ENCODE data around the gene PHLDA1. TPM values are rescaled to one million over a fixed set of nuclear protein-coding genes. Genes with fewer than 3 reads are reported as not detected.

Gene PHLDA1
- total and polyA plus RNA-seq, 2 of the 13 experiments (the other 11 are each of a cell fraction or from before 2014, with no cell fraction given), result 33.8 to 41.0 TPM

DNA sequence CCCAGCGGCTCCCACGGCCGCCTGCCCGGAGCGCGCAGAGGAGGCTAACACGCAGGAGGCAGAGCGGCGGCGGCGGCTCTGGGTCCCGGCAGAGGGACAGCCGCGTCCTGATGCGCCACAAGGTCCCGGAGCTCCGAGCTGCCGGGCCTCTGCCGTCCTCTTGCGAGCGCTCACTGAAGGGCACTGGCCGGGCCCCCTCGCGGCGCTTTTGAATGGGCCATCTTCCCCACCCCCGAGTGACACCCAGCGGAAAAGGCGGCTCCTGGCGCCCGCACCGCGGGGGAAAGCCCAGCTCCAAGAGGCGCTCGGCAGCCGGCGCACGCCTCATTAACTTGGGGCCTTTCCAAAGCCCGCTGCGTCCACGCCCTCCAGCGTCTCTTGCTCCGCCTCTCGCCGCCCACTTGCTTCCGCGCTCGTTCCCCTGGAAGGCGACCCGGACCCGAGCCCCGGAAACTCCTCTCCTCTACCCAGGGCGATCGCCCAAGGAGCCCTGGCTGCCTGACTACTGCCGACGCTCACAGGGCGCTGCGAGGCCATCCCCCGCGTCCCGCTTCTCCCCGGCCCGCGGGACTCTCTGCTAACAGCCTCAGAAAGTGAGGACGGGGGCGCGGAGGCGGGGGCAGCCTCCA is at the start of gene PHLDA1 (continued):
- TF ChIP-seq ARID2 (CRISPR knock-in tag; IDR thresholded peaks at IDR 0.05; ENCODE audit: borderline replicate concordance) (peak; percentile 97), PCBP1 (IDR thresholded peaks at IDR 0.05; ENCODE audit: borderline replicate concordance, low read depth, low read length) (no peak), KLF9 (CRISPR knock-in tag; IDR thresholded peaks at IDR 0.05; ENCODE audit: low read depth) (peak; percentile 77; the same call in 1 of the 2 replicates), CERS6 (CRISPR knock-in tag; IDR thresholded peaks at IDR 0.05) (no peak; the same call in 1 of the 2 replicates), ZNF432 (CRISPR knock-in tag; IDR thresholded peaks at IDR 0.05; ENCODE audit: borderline replicate concordance) (no peak), MEIS2 (CRISPR knock-in tag; IDR thresholded peaks at IDR 0.05) (peak; percentile 77), RBM22 (optimal IDR thresholded peaks at IDR 0.05; ENCODE audit: low read length) (no peak), TAF1 (CRISPR knock-in tag; IDR thresholded peaks at IDR 0.05) (peak; percentile 88), TBX2 (CRISPR knock-in tag; IDR thresholded peaks at IDR 0.05; ENCODE audit: borderline replicate concordance) (peak; percentile 96), MED13 (CRISPR knock-in tag; IDR thresholded peaks at IDR 0.05) (peak; percentile 96), PBX2 (CRISPR knock-in tag; IDR thresholded peaks at IDR 0.05) (no peak), EHMT2 (IDR thresholded peaks at IDR 0.05; ENCODE audit: borderline replicate concordance, low read depth, low read length) (no peak), ZBTB42 (CRISPR knock-in tag; IDR thresholded peaks at IDR 0.05) (peak; percentile 63; the same call in 1 of the 2 replicates), PRDM15 (CRISPR knock-in tag; IDR thresholded peaks at IDR 0.05) (peak; percentile 82)
- TF ChIP-seq, protein P1, sequence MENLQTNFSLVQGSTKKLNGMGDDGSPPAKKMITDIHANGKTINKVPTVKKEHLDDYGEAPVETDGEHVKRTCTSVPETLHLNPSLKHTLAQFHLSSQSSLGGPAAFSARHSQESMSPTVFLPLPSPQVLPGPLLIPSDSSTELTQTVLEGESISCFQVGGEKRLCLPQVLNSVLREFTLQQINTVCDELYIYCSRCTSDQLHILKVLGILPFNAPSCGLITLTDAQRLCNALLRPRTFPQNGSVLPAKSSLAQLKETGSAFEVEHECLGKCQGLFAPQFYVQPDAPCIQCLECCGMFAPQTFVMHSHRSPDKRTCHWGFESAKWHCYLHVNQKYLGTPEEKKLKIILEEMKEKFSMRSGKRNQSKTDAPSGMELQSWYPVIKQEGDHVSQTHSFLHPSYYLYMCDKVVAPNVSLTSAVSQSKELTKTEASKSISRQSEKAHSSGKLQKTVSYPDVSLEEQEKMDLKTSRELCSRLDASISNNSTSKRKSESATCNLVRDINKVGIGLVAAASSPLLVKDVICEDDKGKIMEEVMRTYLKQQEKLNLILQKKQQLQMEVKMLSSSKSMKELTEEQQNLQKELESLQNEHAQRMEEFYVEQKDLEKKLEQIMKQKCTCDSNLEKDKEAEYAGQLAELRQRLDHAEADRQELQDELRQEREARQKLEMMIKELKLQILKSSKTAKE (CRISPR knock-in tag; IDR thresholded peaks at IDR 0.05; ENCODE audit: borderline replicate concordance), result peak; percentile 78; the same call in 1 of the 2 replicates
- TF ChIP-seq, protein P2, sequence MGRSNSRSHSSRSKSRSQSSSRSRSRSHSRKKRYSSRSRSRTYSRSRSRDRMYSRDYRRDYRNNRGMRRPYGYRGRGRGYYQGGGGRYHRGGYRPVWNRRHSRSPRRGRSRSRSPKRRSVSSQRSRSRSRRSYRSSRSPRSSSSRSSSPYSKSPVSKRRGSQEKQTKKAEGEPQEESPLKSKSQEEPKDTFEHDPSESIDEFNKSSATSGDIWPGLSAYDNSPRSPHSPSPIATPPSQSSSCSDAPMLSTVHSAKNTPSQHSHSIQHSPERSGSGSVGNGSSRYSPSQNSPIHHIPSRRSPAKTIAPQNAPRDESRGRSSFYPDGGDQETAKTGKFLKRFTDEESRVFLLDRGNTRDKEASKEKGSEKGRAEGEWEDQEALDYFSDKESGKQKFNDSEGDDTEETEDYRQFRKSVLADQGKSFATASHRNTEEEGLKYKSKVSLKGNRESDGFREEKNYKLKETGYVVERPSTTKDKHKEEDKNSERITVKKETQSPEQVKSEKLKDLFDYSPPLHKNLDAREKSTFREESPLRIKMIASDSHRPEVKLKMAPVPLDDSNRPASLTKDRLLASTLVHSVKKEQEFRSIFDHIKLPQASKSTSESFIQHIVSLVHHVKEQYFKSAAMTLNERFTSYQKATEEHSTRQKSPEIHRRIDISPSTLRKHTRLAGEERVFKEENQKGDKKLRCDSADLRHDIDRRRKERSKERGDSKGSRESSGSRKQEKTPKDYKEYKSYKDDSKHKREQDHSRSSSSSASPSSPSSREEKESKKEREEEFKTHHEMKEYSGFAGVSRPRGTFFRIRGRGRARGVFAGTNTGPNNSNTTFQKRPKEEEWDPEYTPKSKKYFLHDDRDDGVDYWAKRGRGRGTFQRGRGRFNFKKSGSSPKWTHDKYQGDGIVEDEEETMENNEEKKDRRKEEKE (IDR thresholded peaks at IDR 0.05), result no peak
